GM12874 (cell line): ENCODE measurements around the gene RPS16.
A peak's percentile ranks its signal among the peaks of the same experiment; 100 is the strongest.

Experiments
- CTCF ChIP-seq: IDR thresholded peaks from 2 replicates; pipeline ENCODE4 v1.5.1; 2011; ENCODE audit warnings: low read depth, mild to moderate bottlenecking, control low read depth, low read length, moderate library complexity; ENCODE audit not compliant: insufficient read depth

The RPS16 gene

DNA sequence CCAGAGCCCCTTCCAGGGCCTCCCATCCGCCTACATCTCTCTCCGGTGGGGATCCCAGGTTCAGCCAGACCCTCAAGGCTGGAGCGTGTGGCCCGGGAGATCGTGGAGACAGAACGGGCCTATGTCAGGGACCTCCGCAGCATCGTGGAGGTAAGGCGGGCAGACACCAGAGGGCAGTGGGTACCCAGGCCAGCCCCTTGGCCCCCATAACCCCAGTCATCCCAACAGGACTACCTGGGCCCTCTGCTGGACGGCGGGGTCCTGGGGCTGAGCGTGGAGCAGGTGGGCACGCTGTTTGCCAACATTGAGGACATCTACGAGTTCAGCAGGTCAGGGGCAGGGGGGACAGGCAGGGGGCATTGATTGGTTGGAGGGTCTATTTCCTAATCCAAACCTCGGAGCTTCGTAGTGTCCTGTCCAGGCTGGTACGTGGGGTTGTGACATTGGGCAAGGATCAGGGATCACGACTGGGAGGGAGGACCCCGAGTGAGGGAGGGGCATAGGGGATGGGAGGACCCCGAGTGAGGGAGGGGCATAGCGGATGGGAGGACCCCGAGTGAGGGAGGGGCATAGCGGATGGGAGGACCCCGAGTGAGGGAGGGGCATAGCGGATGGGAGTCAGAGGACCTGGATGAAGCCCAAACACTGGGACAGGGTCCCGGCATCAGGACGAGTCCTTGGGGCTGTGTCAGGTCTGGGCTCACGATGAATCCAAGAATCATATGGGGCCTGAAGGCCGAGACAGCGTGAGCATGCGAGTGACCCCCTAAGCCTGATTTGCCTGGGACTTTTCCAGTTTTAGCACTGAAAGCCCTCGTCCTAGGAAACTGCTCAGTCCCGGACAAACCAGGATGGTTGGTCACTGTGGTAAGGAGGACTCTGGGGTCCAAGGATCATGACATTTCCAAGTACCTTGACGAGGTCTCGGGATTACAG is 20.4 kb downstream of the RPS16 start:
- TF ChIP-seq CTCF: 0 out of 2 replicates have a peak, but pooled peaks have one; percentile 1

DNA sequence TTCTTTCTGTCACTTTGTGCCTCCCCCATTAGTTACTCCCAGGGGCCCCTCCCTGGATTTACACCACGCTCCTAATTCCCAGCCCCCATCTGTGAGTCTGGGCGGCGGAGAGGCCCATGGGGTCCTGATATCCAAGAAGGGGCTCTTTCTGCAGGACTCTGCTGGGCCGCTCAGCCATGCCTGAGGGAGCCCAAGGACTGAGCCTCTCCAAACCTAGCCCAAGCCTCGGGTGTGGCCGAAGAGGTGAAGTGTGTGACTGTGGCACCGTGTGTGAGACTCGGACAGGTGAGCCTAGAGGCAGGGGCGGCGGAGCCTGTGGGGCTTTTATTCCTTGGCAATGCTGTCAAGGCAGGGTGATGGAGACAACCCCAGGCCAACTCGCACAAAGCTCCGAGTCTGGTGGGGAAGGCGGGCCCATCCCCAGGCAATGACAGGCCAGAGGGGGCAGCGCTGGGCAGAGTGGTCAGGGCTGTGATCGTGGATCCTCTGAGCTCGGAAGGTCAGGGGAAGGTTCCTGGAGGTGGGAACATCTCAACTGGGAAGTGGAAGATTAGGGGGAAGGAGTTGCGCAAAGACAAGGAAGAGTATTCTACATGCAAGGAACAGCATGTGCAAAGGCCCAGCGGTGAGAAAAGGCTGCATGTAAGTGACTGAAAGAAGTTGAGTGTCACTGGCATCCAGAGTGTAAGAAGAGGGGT is 21.7 kb downstream of the RPS16 start:
- peak; percentile 27; the same call in 1 of the 2 replicates for TF ChIP-seq CTCF

- TF ChIP-seq CTCF: no peak
Observed at GRCh38 chr19:39413272-39413910, 22.4 kb downstream of the RPS16 start.

- TF ChIP-seq CTCF: no peak
Observed at GRCh38 chr19:39412867-39413271, 22.9 kb downstream of the RPS16 start.

- peak; percentile 95 for TF ChIP-seq CTCF
Observed at GRCh38 chr19:39412100-39412866, 23.5 kb downstream of the RPS16 start, which contains the start of gene PLEKHG2. PLEKHG2 (plus strand) TSS chr19:39412669; CDS start chr19:39414087, 1,418 bp downstream.

- peak; percentile 75 for TF ChIP-seq CTCF
Observed at GRCh38 chr19:39411832-39412099, 24.0 kb downstream of the RPS16 start.
